ENCODE data around the gene PRKAG2.
"Not testable (repeated sequence)": the region's sequence is repeated elsewhere in the genome, so short reads cannot be mapped to it uniquely, and the experiment has no call there.

PRKAG2 gene

GRCh38 chr7:151883857-151884256 is 6.9 kb upstream of the PRKAG2 start:
- no peak for DNase-seq

GRCh38 chr7:151882734-151883133 is 5.8 kb upstream of the PRKAG2 start:
- DNase-seq, result no peak

- DNase-seq, result no peak
Measured at GRCh38 chr7:151880688-151881087, 3.8 kb upstream of the PRKAG2 start.

GRCh38 chr7:151877911-151878835 is 1.3 kb upstream of the PRKAG2 start:
- no peak for DNase-seq

- DNase-seq, result no peak
Measured at GRCh38 chr7:151875942-151876898, 695 bp downstream of the PRKAG2 start.

GRCh38 chr7:151874479-151874878 is 2.4 kb downstream of the PRKAG2 start:
- not testable (repeated sequence) for DNase-seq

- no peak for DNase-seq
Measured at GRCh38 chr7:151873402-151873965, 3.4 kb downstream of the PRKAG2 start.

- no peak for DNase-seq
Measured at GRCh38 chr7:151872531-151873401, 4.1 kb downstream of the PRKAG2 start.

GRCh38 chr7:151871904-151872303 is 5.0 kb downstream of the PRKAG2 start:
- no peak for DNase-seq

- DNase-seq, result no peak
Measured at GRCh38 chr7:151871189-151871735, 5.7 kb downstream of the PRKAG2 start.

GRCh38 chr7:151869968-151870918 is 6.7 kb downstream of the PRKAG2 start:
- DNase-seq, result no peak

GRCh38 chr7:151869455-151869854 is 7.5 kb downstream of the PRKAG2 start:
- no peak for DNase-seq

- no peak for DNase-seq
Measured at GRCh38 chr7:151869109-151869428, 7.8 kb downstream of the PRKAG2 start.

- DNase-seq, result no peak
Measured at GRCh38 chr7:151868396-151869108, 8.4 kb downstream of the PRKAG2 start.

- DNase-seq, result no peak
Measured at GRCh38 chr7:151867912-151868311, 9.0 kb downstream of the PRKAG2 start.

- no peak for DNase-seq
Measured at GRCh38 chr7:151866761-151867655, 9.9 kb downstream of the PRKAG2 start.

- no peak for DNase-seq
Measured at GRCh38 chr7:151866028-151866427, 10.9 kb downstream of the PRKAG2 start.

GRCh38 chr7:151865070-151865670 is 11.7 kb downstream of the PRKAG2 start:
- no peak for DNase-seq

GRCh38 chr7:151864561-151864960 is 12.4 kb downstream of the PRKAG2 start:
- no peak for DNase-seq

Measured in fibroblast of upper back skin (primary cell).